Fibroblast of mammary gland (primary cell): Measurements from ENCODE around the gene PMFBP1.

Experiments used
- DNase-seq: peaks from one replicate; pipeline ENCODE4 v3.0.0-alpha.2; 2010; ENCODE audit warnings: low read depth
- H3K4me3 ChIP-seq: 2 replicates; pipeline ENCODE4 v1.5.1; 2011; ENCODE audit warnings: low read depth, mild to moderate bottlenecking, low read length, moderate library complexity; ENCODE audit not compliant: control insufficient read depth
- CTCF ChIP-seq: conservative IDR thresholded peaks from 2 replicates; pipeline ENCODE4 v1.5.1; 2011; ENCODE audit warnings: low read depth, low read length, inconsistent platforms; ENCODE audit not compliant: control insufficient read depth, insufficient read depth

Gene PMFBP1

GRCh38 chr16:72110662-72111615 lies 61.0 kb downstream of the PMFBP1 start:
- DNase-seq, result no peak
- no peak for TF ChIP-seq CTCF

GRCh38 chr16:72109966-72110530 lies 61.9 kb downstream of the PMFBP1 start:
- TF ChIP-seq CTCF, result no peak
- no peak overlapping the region for H3K4me3 ChIP-seq

More at GRCh38 chr16:72110662-72111615, 61.0 kb downstream of the PMFBP1 start:
- H3K4me3 ChIP-seq, result no peak overlapping the region

GRCh38 chr16:72109300-72109699 lies 62.7 kb downstream of the PMFBP1 start:
- TF ChIP-seq CTCF, result no peak
- no peak for DNase-seq
- no peak overlapping the region for H3K4me3 ChIP-seq

More at GRCh38 chr16:72109966-72110530, 61.9 kb downstream of the PMFBP1 start:
- DNase-seq, result no peak

GRCh38 chr16:72108353-72109102 lies 63.4 kb downstream of the PMFBP1 start:
- TF ChIP-seq CTCF, result no peak
- DNase-seq, result no peak
- H3K4me3 ChIP-seq, result no peak overlapping the region

- TF ChIP-seq CTCF, result no peak
- no peak for DNase-seq
- no peak overlapping the region for H3K4me3 ChIP-seq
These were observed 64.6 kb downstream of the PMFBP1 start for GRCh38 chr16:72107371-72107770.

- no peak overlapping the region for H3K4me3 ChIP-seq
- TF ChIP-seq CTCF, result no peak
- DNase-seq, result no peak
These were observed 66.0 kb downstream of the PMFBP1 start for GRCh38 chr16:72105978-72106377.
